Measurements from ENCODE around the gene MAN2A1.

The MAN2A1 gene

GRCh38 chr5:109916481-109917153 lies 226.9 kb downstream of the MAN2A1 start:
- Histone ChIP-seq H3K4me3 (no peak overlapping the region), H3K27ac (no peak overlapping the region)
- TF ChIP-seq CTCF (IDR thresholded peaks at IDR 0.05): no peak
- no peak for DNase-seq (ENCODE audit: low spot score)
